MCF 10A (cell line): ENCODE measurements around the gene YEATS2. TPM values are rescaled to one million over a fixed set of nuclear protein-coding genes. Genes with fewer than 3 reads are reported as not detected.
A peak's percentile ranks its signal among the peaks of the same experiment; 100 is the strongest.

Source experiments
- BruUV-seq: library from RNA; stranded (reverse); fragments of 400-500 nt; replicated peaks from 2 replicates; lab custom pipeline; 2021; lab: Mats Ljungman, UMichigan
- CTCF ChIA-PET: fragments of 300-600 bp; sonication (Branson Sonifier 250); formaldehyde crosslinking; extraction: SDS; loops from one replicate; lab custom pipeline; 2021; ENCODE audit warnings: antibody characterized with exemption, inconsistent platforms; lab: Yijun Ruan, JAX
- POLR2A ChIA-PET: fragments of 300-600, 350-650 bp; sonication (Branson Sonifier 250); formaldehyde crosslinking; extraction: SDS; loops from one replicate; lab custom pipeline; 2020; ENCODE audit warnings: antibody characterized with exemption, inconsistent platforms; lab: Yijun Ruan, JAX
- DNase-seq: peaks from one replicate; pipeline ENCODE4 v3.0.0-alpha.2; 2018; ENCODE audit not compliant: unreplicated experiment
- H3K27ac Mint-ChIP-seq: one replicate; pipeline ENCODE4 v1.8.0; 2022; ENCODE audit warnings: mild to moderate bottlenecking, low read depth, mixed read lengths; ENCODE audit not compliant: unreplicated experiment
- H3K27me3 Mint-ChIP-seq: one replicate; pipeline ENCODE4 v1.8.0; 2022; ENCODE audit warnings: mixed read lengths; ENCODE audit not compliant: insufficient read depth, unreplicated experiment
- H3K36me3 Mint-ChIP-seq: one replicate; pipeline ENCODE4 v1.8.0; 2022; ENCODE audit warnings: mild to moderate bottlenecking, moderate library complexity, mixed read lengths; ENCODE audit not compliant: insufficient read depth, unreplicated experiment
- H3K4me1 Mint-ChIP-seq: one replicate; pipeline ENCODE4 v1.8.0; 2022; ENCODE audit warnings: mixed read lengths; ENCODE audit not compliant: insufficient read depth, unreplicated experiment
- H3K4me3 Mint-ChIP-seq: one replicate; pipeline ENCODE4 v1.8.0; 2022; ENCODE audit warnings: mild to moderate bottlenecking, moderate library complexity, mixed read lengths; ENCODE audit not compliant: unreplicated experiment
- H3K9me3 Mint-ChIP-seq: one replicate; pipeline ENCODE4 v1.8.0; 2022; ENCODE audit warnings: mixed read lengths; ENCODE audit not compliant: unreplicated experiment
- intact Hi-C: fragments of 100-400 bp; cut with micrococcal nuclease; formaldehyde crosslinking; loops from 2 replicates; pipeline ENCODE4 v1.14.1; 2022
- total RNA-seq: library from RNA; stranded (reverse); gene quantifications from 2 replicates; pipeline ENCODE4 v1.2.3, GENCODE V29; 2022
- TF ChIP-seq, protein P1 (sequence below): fragments of 200-600 bp; IDR thresholded peaks from one replicate; pipeline ENCODE4 v1.8.0; 2022; ENCODE audit warnings: antibody characterized with exemption, mild to moderate bottlenecking; ENCODE audit not compliant: unreplicated experiment

YEATS2 gene
- total RNA-seq, 1 experiment from 2014 or later, result 29.4 TPM

DNA sequence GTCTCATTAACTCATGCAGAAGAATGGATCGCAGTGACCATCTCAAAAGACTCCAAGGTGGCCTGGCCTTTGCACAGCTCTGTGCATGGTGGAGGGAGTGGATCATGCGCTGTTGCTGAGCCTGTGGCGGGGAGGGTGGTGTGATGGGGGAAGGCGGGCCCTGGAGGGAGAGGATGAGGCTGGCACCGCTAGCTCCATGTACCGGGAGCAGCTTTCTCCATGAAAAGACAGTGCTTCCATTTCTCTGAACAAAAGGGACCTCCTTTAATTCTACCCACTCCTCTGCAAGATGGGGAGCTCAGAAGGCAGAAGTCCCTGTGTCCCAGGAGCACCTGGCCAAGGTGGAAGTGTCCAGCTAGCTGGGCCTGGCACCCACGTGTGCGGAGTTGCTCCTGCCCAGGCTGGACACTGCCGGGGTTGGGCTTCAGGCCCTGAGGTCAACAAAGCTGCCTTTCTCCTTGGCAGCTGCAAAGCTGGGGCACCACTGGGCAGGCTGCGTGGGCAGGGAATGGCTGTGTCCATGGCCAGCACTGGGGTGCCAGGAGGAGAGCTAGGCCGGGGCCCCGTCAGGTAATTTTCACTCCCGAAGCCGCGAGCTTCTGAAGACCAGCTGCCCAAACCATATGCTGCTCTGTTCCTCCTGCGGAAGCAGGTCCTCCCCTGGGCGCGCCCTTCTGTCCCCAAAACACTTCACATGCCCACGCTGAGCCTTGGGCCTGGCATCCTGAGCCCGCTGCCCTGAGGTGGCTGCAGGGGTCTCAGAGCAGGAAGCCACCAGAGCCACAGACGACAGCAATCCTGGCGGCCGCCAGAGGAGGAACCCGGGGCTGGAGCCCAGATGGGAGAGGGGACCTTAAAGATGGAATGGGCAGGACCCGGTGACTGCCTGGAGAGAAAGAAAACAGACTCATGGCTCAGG is 121.4 kb downstream of the YEATS2 start:
- no peaks in the 10 kb centered on the region for H3K9me3 Mint-ChIP-seq
- POLR2A ChIA-PET, result interaction anchor here (0.9 kb wide), 1 partner anchor 23 kb away, joined by 3 read pairs; no protein-coding TSS in a partner anchor
- DNase-seq, result no peak

DNA sequence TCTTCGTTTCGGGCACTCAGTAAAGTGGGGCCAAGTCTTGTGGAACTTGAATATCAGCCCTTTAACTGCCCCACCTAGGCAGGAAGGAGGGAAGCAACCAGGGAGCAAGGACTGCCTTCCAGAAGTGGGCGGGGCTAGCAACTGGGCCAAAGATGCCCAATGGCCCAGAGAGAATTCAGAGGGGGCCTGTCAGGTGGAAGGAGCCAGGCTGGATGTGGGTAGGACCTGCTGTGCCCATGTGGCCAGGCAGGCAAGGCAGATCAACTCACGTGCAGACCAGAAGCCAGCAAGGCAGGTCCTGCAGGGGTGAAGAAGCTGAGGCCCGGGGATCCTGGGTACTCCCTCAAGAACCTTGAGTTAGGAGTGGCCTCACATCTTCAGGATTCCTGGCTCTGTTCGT is 122.2 kb downstream of the YEATS2 start:
- CTCF ChIA-PET, result interaction anchor here (0.6 kb wide), 1 partner anchor 1055 kb away, joined by 5 read pairs; no protein-coding TSS in a partner anchor

More for the DNA sequence above, 121.4 kb downstream of the YEATS2 start:
- Mint-ChIP-seq H3K27ac (no peak overlapping the region), H3K4me1 (no peaks in the 10 kb centered on the region), H3K36me3 (peaks cover 7% of the 10 kb centered on the region), H3K27me3 (no peaks in the 10 kb centered on the region), H3K4me3 (no peak overlapping the region)
- intact Hi-C loops, result no loop called here
- CTCF ChIA-PET, result interaction anchor here (0.7 kb wide), 1 partner anchor 23 kb away, joined by 3 read pairs; no protein-coding TSS in a partner anchor
- TF ChIP-seq, protein P1, sequence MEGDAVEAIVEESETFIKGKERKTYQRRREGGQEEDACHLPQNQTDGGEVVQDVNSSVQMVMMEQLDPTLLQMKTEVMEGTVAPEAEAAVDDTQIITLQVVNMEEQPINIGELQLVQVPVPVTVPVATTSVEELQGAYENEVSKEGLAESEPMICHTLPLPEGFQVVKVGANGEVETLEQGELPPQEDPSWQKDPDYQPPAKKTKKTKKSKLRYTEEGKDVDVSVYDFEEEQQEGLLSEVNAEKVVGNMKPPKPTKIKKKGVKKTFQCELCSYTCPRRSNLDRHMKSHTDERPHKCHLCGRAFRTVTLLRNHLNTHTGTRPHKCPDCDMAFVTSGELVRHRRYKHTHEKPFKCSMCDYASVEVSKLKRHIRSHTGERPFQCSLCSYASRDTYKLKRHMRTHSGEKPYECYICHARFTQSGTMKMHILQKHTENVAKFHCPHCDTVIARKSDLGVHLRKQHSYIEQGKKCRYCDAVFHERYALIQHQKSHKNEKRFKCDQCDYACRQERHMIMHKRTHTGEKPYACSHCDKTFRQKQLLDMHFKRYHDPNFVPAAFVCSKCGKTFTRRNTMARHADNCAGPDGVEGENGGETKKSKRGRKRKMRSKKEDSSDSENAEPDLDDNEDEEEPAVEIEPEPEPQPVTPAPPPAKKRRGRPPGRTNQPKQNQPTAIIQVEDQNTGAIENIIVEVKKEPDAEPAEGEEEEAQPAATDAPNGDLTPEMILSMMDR, result no peak
- no TSS peak for BruUV-seq

DNA sequence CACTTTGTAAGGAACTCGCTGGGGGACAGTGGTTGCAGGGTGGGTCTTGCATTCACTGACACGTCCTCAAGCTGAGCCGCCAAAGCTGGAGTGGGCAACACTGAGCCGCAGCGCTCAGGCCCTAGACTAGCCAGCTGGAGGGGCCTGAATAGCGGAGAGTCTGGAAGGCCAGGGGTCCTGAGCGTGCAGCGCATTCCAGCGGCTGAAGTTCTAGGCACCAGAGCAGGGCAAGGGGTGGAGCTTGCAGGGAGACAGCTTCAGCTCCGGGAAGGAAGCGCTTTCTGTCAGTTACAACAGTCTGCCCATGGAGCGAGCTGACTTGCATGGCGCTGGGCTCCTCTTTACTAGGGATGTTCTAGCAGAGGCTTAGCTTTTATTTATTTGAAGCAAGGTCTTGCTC is 125.0 kb downstream of the YEATS2 start:
- BruUV-seq, result no TSS peak
- Mint-ChIP-seq H3K36me3 (no peaks in the 10 kb centered on the region), H3K4me3 (no peak overlapping the region), H3K9me3 (no peaks in the 10 kb centered on the region), H3K27ac (no peak overlapping the region), H3K4me1 (no peaks in the 10 kb centered on the region), H3K27me3 (no peaks in the 10 kb centered on the region)
- ChIA-PET POLR2A (interaction anchor here (1.0 kb wide), 1 partner anchor 9 kb away, joined by 3 read pairs; no protein-coding TSS in a partner anchor), CTCF (interaction anchor here (0.5 to 1.9 kb wide), 2 partner anchors 62 to 72 kb away, joined by 3 to 10 read pairs; partner anchors contain the start of gene PARL)
- no peak for DNase-seq
- TF ChIP-seq, protein P1, result no peak
- intact Hi-C loops, result no loop called here

More for the DNA sequence above, 122.2 kb downstream of the YEATS2 start:
- no peaks in the 10 kb centered on the region for H3K4me1 Mint-ChIP-seq
- H3K36me3 Mint-ChIP-seq, result no peaks in the 10 kb centered on the region
- intact Hi-C loops, result no loop called here
- POLR2A ChIA-PET, result no interaction called here
- TF ChIP-seq, protein P1, result no peak
- DNase-seq, result no peak
- H3K27ac Mint-ChIP-seq, result no peak overlapping the region
- BruUV-seq, result no TSS peak
- no peaks in the 10 kb centered on the region for H3K27me3 Mint-ChIP-seq
- H3K9me3 Mint-ChIP-seq, result no peaks in the 10 kb centered on the region
- H3K4me3 Mint-ChIP-seq, result no peak overlapping the region

DNA sequence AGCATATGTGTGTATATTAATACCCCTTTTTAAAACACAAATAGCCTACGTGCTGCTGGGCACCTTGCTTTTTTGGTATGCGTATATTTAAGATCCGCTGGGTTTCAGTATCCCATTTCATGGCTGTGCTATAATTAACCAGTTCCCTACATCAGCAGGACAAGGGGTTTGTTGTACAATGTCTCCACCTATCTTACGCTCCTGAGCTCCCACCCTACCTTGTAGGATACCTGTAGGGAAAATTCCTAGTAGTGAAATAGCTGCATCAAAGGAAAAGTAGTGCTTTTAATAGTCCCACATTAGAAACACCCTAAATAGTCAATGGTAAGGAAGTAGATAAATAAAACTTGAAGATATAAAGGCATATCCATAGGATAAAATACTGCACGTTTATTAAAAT is 126.4 kb downstream of the YEATS2 start:
- H3K27ac Mint-ChIP-seq, result no peak overlapping the region
- H3K9me3 Mint-ChIP-seq, result no peaks in the 10 kb centered on the region
- H3K27me3 Mint-ChIP-seq, result no peaks in the 10 kb centered on the region
- no peak for DNase-seq
- ChIA-PET POLR2A (interaction anchor here (1.0 kb wide), 1 partner anchor 11 kb away, joined by 4 read pairs; no protein-coding TSS in a partner anchor), CTCF (interaction anchor here (0.6 to 1.9 kb wide), 3 partner anchors 24 to 61 kb away, joined by 3 to 10 read pairs (median 4); partner anchors contain the start of gene PARL)
- intact Hi-C loops, result loop anchor here (2.0 kb wide), 1 partner anchor 61 kb away; the partner anchor contains the start of gene PARL
- BruUV-seq, result no TSS peak
- peaks cover 8% of the 10 kb centered on the region for H3K36me3 Mint-ChIP-seq
- TF ChIP-seq, protein P1, result no peak
- no peaks in the 10 kb centered on the region for H3K4me1 Mint-ChIP-seq
- H3K4me3 Mint-ChIP-seq, result peak overlapping the region; percentile 56
